NCI-H2171 (cell line): ENCODE data around the gene ADAMTS17.

Experiments
- DNase-seq: peaks from one replicate; lab custom pipeline; 2025; lab: John Stamatoyannopoulos, UW

The ADAMTS17 gene

GRCh38 chr15:100341750-100342560, at the start of gene ADAMTS17:
Gene ADAMTS17 (minus strand): TSS chr15:100341975. CDS start chr15:100341899, 76 bp downstream.
- peak; percentile 67 for DNase-seq

- no peak for DNase-seq
These were observed 43.7 kb upstream of the ADAMTS17 start for GRCh38 chr15:100385300-100386050.

- DNase-seq: no peak
These were observed 42.3 kb upstream of the ADAMTS17 start for GRCh38 chr15:100384108-100384410.

GRCh38 chr15:100383302-100384107, 41.7 kb upstream of the ADAMTS17 start:
- no peak for DNase-seq

- DNase-seq: no peak
These were observed 32.2 kb upstream of the ADAMTS17 start for GRCh38 chr15:100373942-100374341.

GRCh38 chr15:100373120-100373896, 31.5 kb upstream of the ADAMTS17 start:
- DNase-seq: no peak

GRCh38 chr15:100372739-100373119, 31.0 kb upstream of the ADAMTS17 start:
- no peak for DNase-seq

- DNase-seq: no peak
These were observed 13.6 kb upstream of the ADAMTS17 start for GRCh38 chr15:100355342-100355741.

GRCh38 chr15:100353449-100353848, 11.7 kb upstream of the ADAMTS17 start:
- DNase-seq: no peak

- no peak for DNase-seq
These were observed 8.9 kb upstream of the ADAMTS17 start for GRCh38 chr15:100350434-100351226.

- DNase-seq: peak; percentile 10
These were observed 8.1 kb upstream of the ADAMTS17 start for GRCh38 chr15:100349696-100350433.

- DNase-seq: no peak
These were observed 7.5 kb upstream of the ADAMTS17 start for GRCh38 chr15:100349321-100349695.

GRCh38 chr15:100348578-100348977, 6.8 kb upstream of the ADAMTS17 start:
- no peak for DNase-seq

- no peak for DNase-seq
These were observed 5.2 kb upstream of the ADAMTS17 start for GRCh38 chr15:100346866-100347512.

- no peak for DNase-seq
These were observed 3.7 kb upstream of the ADAMTS17 start for GRCh38 chr15:100345438-100345837.

GRCh38 chr15:100343251-100343650, 1.5 kb upstream of the ADAMTS17 start:
- no peak for DNase-seq

GRCh38 chr15:100341239-100341749, 481 bp downstream of the ADAMTS17 start:
- no peak for DNase-seq

GRCh38 chr15:100340721-100341238, 995 bp downstream of the ADAMTS17 start:
- no peak for DNase-seq

GRCh38 chr15:100339999-100340398, 1.8 kb downstream of the ADAMTS17 start:
- DNase-seq: no peak
